ENCODE results near the gene EHHADH.
A peak's percentile ranks its signal among the peaks of the same experiment; 100 is the strongest.
"Not testable (repeated sequence)": the region's sequence is repeated elsewhere in the genome, so short reads cannot be mapped to it uniquely, and the experiment has no call there.

Gene EHHADH

DNA sequence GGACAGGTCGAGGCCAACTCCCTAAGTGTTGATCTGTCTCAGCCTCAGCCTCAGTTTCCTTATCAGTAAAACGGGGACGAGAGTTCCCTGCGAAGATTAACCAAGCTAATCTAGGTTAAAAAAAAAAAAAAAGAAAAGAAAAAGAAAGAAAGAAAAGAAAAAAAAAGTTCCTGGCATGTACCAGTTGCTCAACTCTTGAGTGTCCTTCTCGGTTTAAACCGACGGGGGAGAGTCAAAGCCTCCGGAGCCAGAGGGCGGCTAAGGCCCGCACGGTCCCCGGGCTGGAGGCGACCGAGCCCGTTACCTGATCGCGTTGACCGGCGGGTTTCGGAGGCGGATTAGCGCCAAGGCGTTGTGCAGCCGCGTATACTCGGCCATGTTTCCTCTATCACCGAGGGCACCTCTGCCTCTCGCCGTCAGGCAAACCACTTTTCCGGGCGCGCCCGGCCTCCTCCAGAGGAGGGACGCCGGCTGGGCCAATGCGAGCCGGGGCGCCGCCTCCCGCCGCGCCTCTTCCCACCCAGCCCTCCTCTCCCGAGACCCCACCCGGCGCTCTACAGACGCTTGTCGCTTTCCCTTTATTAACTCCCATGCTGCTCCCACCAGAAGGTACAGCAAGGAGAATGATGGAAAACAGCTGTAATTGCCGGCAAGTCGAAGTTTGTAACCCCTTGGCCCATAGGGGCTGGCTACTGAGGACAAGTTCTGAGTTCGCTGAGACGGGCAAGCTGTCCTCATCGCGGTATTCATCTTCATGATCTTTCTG is at the start of gene EHHADH:
Gene EHHADH, minus strand, starts transcription at position 405 of the 766 bp plus-strand sequence. Its CDS starts 27 bp downstream, at position 378.
- DNase-seq (ENCODE audit: low read depth): peak; percentile 41

GRCh38 chr3:185299918-185300426 is 46.1 kb upstream of the EHHADH start:
- not testable (repeated sequence) for DNase-seq (ENCODE audit: low read depth)

DNA sequence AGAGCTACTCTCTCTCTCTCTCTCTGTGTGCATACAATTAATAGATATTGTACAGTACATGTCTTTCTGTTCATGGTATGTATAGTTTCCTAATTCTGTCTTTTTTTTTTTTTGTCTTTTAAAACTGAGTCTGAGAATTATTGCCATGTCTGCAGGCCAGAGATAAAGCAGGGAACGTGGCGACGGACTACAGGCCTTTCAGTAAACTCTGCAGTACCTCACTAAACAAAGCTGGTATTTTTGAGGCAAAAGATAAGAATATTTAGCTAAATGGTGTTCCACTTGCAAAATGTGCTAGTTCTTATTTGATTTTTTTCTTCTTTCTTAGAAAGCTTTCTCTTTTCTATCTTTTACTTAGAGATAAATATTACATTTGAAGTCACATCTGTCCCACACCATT is 44.0 kb upstream of the EHHADH start:
- DNase-seq (ENCODE audit: low read depth): no peak

DNA sequence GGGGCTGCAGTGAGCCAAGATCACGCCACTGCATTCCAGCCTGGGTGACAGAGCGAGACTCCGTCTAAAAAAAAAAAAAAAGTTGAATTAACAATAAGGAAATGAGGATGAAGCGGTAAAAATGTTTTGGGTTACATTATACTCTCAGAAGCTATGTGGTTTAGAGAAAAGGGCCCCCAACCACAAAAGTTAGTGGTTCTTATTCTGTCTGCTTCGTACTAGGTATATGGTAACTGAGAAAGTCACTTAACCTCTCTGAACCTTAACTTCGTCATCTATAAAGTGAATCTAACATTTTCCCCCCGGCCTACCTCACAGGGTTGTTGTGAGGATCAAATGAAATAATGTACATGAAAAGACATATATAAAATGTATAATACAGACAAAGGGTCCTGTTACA is 38.4 kb upstream of the EHHADH start:
- DNase-seq (ENCODE audit: low read depth): no peak

DNA sequence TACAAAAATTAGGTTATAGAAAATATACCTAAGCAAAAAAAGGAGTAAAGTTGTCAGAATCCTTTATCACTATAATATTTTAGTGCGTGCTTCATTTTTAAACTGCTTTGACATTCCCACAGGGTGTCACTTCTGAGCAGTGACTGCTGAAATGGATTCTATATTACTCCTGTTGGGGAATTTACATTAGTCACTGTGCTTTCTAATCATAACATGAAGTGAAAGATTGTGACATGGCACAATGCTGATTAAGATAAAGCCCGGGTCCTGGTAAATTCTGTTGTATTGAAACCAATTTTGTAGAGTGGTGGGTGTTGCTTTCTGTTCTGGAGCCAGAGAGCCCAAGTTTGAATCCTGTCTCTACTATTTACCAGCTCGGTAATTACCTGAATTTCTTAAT is 36.4 kb upstream of the EHHADH start:
- DNase-seq (ENCODE audit: low read depth): no peak

- no peak for DNase-seq (ENCODE audit: low read depth)
Observed at GRCh38 chr3:185283374-185283935, 29.6 kb upstream of the EHHADH start.

- peak; percentile 91 for DNase-seq (ENCODE audit: low read depth)
Observed at GRCh38 chr3:185282696-185283373, 29.0 kb upstream of the EHHADH start.

GRCh38 chr3:185280572-185281365 is 26.9 kb upstream of the EHHADH start:
- DNase-seq (ENCODE audit: low read depth): no peak

DNA sequence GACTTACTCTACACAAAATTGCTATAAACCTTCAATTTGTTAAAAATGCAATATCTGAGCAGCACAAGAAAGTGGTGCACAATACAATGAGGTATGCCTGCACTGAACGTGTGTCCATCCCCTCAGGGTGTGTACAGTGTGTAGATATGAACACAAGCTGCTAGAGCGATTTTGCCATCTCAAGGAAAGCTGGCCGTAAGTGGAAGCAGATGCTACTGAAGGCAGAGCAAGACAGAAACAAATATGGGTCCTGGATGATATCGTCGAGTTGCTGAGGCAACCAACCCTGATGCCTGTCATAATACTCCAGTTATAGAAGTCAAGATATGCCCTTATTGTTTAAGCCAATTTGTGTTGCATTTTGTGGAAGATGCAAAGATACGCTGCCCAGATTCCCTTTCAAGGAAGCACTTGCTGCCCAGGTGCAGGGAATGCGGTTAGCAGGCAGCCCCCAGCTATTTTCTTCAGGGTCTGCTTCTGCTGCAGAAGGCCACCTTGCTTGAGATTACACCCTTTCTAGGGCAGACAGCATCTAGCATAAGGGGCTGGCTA is 25.8 kb upstream of the EHHADH start:
- no peak for DNase-seq (ENCODE audit: low read depth)

DNA sequence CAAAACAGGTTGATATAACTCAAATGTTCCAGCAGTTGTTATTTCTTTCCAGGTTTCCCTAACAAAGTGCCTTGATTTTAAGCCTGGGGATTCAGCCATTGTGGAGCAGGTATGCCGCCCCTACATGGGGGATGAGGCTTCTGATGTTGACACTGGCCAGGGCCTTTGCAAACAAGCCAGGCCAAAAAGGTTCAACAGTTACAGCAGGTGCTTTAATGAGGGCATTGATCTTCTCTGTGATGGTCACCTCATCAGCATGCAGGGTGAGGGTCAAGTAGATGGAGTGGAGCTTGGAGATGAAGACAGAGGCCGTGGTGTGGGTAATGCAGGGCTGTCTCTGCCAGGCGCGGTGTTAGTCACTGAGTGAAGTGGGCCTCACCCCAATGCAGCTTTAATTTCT is 22.6 kb upstream of the EHHADH start:
- DNase-seq (ENCODE audit: low read depth): no peak

DNA sequence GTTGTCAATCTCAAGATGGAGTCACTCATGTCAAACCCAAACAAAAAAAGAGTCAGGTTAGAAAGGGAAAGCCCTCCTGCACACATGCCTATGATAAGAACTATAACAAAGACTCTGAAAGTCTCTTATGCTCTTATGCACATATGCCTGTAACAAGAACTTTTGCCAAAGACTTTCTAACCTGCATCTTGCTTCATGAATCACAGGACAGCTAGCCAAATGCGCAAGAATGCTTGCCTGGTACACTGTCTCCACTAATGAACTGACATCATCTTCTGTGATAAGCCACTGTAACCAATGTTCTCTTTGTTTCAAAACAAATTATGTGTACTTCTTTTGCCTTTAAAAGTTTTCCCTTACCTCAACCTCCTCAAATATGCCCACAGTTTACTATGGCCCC is 18.2 kb upstream of the EHHADH start:
- DNase-seq (ENCODE audit: low read depth): no peak

DNA sequence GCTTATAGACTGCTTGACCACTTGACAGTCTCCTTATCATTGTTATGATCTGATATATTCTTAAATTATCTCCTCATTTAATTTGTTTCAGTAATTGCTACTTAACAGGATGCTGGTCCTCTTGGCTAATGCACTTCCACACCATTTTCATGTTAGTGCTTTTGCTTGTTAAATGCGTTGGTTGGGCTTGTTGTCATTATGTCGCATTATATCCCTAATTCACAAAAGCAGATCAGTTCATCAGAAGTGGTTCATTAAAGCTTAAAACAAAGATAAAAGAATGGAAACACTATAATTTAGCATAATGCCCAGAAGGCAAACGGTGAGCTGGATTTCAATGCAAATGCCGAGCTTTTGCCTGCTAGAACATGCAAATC is 17.1 kb upstream of the EHHADH start:
- DNase-seq (ENCODE audit: low read depth): no peak

DNA sequence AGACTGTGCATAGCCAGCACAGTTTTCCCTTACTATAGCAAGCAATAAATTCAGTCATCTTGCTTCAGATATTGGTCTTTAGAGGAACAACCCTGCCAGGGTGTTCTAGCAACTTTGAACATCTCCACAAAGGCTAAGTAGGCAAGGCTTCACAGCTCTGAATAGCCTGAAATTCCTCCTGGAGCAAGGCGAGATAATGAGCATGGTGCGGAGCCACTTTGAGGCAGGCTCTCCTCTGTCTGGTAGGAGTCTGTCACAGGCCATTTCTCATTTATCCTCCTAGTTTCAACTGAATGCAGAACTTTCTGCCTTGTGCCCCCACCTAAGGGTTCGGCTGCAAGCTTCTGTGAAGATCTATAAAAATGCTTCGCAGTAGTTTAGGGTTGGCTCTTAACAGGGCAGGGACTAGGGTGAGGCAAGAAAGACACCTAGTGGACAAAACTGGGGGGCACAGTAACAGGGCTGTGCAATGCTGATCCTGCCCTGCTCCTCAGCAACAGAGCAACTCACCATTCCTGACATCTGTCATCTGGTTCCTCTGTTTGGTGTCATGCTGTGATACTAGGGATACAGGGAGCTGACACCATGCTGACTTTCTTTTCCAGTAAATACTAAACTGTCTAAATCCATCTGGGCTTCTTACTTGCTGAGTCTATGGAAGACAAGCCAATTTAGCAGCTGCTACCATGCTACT is 16.6 kb upstream of the EHHADH start:
- DNase-seq (ENCODE audit: low read depth): no peak

GRCh38 chr3:185268194-185268962 is 14.5 kb upstream of the EHHADH start:
- DNase-seq (ENCODE audit: low read depth): no peak

- no peak for DNase-seq (ENCODE audit: low read depth)
Observed at GRCh38 chr3:185267193-185267592, 13.3 kb upstream of the EHHADH start.

DNA sequence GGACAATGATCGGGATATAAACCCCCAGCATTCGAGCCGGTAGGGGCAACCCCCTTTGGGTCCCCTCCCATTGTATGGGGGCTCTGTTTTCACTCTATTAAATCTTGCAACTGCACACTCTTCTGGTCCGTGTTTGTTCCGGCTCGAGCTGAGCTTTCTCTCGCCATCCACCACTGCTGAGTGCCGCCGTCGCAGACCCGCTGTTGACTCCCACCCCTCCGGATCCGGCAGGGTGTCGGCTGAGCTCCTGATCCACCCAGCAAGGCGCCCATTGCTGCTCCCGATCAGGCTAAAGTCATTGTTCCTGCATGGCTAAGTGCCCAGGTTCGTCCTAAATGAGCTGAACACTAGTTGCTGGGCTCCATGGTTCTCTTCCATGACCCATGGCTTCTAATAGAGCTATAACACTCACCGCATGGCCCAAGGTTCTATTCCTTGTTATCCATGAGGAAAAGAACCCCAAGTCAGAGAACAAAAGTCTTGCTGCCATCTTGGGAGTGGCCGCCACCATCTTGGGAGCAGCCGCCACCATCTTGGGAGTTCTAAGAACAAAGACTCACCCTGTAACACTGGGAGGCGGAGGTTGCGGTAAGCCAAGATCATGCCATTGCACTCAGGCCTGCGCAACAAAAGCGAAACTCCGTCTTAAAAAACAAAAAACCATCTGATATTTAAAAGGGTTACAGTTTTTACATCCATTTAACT is 11.2 kb upstream of the EHHADH start:
- DNase-seq (ENCODE audit: low read depth): no peak

DNA sequence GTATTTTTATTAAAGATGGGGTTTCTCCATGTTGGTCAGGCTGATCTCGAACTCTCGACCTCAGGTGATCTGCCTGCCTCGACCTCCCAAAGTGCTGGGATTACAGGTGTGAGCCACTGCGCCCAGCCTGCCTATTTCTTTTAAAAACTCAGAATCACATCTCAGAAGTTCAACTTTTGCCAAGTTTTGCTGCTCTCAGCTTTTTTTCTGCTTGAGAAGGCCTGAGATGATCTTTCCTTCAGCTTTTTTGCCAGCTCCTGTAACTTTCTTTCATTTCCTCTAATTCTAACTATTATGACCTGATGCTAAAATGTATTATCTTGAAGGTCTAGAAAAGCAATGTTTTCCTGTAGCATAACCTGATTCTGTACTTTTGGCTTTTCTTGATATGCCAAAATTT is 9.6 kb upstream of the EHHADH start:
- DNase-seq (ENCODE audit: low read depth): no peak

- no peak for DNase-seq (ENCODE audit: low read depth)
Observed at GRCh38 chr3:185257334-185257733, 3.5 kb upstream of the EHHADH start.

GRCh38 chr3:185254799-185255198 is 950 bp upstream of the EHHADH start:
- no peak for DNase-seq (ENCODE audit: low read depth)

- DNase-seq (ENCODE audit: low read depth): not testable (repeated sequence)
Observed at GRCh38 chr3:185253133-185253532, 716 bp downstream of the EHHADH start.

Data from stimulated activated CD8-positive, alpha-beta memory T cell treated with anti-CD3 and anti-CD28 coated beads, Interleukin-12 subunit alpha, Interleukin-12 subunit beta, amount 100 ng/mL, for 1 hour (primary cell).